GM23338 (cell line): Measurements from ENCODE around the gene LTBP3. TPM values are rescaled to one million over a fixed set of nuclear protein-coding genes. Genes with fewer than 3 reads are reported as not detected.

Source experiments
- ATAC-seq: fragments of 200-7000 bp; cut with Tn5 transposase; 3 replicates; pipeline ENCODE4 v1.9.1; 2020
- DNase-seq: peaks from one replicate; pipeline ENCODE4 v3.0.0-alpha.2; 2015; ENCODE audit warnings: low spot score
- H2AFZ ChIP-seq: fragments of 200-600 bp; sonication (generic); 2 replicates; pipeline ENCODE4 v1.8.0; 2016; ENCODE audit warnings: antibody characterized with exemption, mild to moderate bottlenecking, moderate library complexity
- H3F3A ChIP-seq: fragments of 200-600 bp; sonication (generic); replicated peaks from 2 replicates; pipeline ENCODE4 v1.8.0; 2017; ENCODE audit warnings: antibody characterized with exemption, mixed run types, low read depth
- H3K27ac ChIP-seq: fragments of 200-600 bp; sonication (generic); 2 replicates; pipeline ENCODE4 v1.6.1; 2016; ENCODE audit warnings: low read depth
- H3K27me3 ChIP-seq: fragments of 200-600 bp; sonication (generic); 2 replicates; pipeline ENCODE4 v1.8.0; 2016; ENCODE audit warnings: mild to moderate bottlenecking, mixed run types, moderate library complexity; ENCODE audit not compliant: insufficient read depth
- H3K36me3 ChIP-seq: fragments of 200-600 bp; sonication (generic); 2 replicates; pipeline ENCODE4 v1.8.0; 2016; ENCODE audit warnings: mild to moderate bottlenecking; ENCODE audit not compliant: insufficient read depth
- H3K4me1 ChIP-seq: fragments of 200-600 bp; sonication (generic); 2 replicates; pipeline ENCODE4 v1.8.0; 2016; ENCODE audit warnings: mild to moderate bottlenecking, moderate library complexity; ENCODE audit not compliant: insufficient read depth
- H3K4me2 ChIP-seq: fragments of 200-600 bp; sonication (generic); 2 replicates; pipeline ENCODE4 v1.7.1; 2017; ENCODE audit warnings: mixed run types
- H3K4me3 ChIP-seq: fragments of 200-600 bp; sonication (generic); 2 replicates; pipeline ENCODE4 v1.6.1; 2016; ENCODE audit warnings: mixed run types
- H3K79me2 ChIP-seq: fragments of 200-600 bp; sonication (generic); replicated peaks from 2 replicates; pipeline ENCODE4 v1.8.0; 2017; ENCODE audit warnings: mild to moderate bottlenecking; ENCODE audit not compliant: insufficient read depth
- H3K9me2 ChIP-seq: fragments of 200-600 bp; sonication (generic); 2 replicates; pipeline ENCODE4 v1.8.0; 2017; ENCODE audit not compliant: insufficient read depth
- H4K20me1 ChIP-seq: fragments of 200-600 bp; sonication (generic); replicated peaks from 2 replicates; pipeline ENCODE4 v1.8.0; 2017; ENCODE audit warnings: mild to moderate bottlenecking; ENCODE audit not compliant: insufficient read depth
- H3K27ac Mint-ChIP-seq: 2 replicates; pipeline ENCODE4 v1.8.0; 2020; ENCODE audit warnings: inconsistent platforms, mild to moderate bottlenecking, moderate library complexity, mixed read lengths
- H3K27me3 Mint-ChIP-seq: 3 replicates; pipeline ENCODE4 v1.8.0; 2022; ENCODE audit warnings: low read depth, mild to moderate bottlenecking, moderate library complexity, mixed read lengths, inconsistent platforms; ENCODE audit not compliant: insufficient read depth, poor library complexity
- H3K36me3 Mint-ChIP-seq: 3 replicates; pipeline ENCODE4 v1.8.0; 2021; ENCODE audit warnings: low read depth, mild to moderate bottlenecking, inconsistent platforms, moderate library complexity, mixed read lengths
- H3K4me1 Mint-ChIP-seq: 3 replicates; pipeline ENCODE4 v1.8.0; 2020; ENCODE audit warnings: mild to moderate bottlenecking, inconsistent platforms, mixed read lengths
- H3K4me3 Mint-ChIP-seq: 3 replicates; pipeline ENCODE4 v1.8.0; 2021; ENCODE audit warnings: moderate library complexity, mild to moderate bottlenecking, inconsistent platforms, mixed read lengths
- H3K9me3 Mint-ChIP-seq: 3 replicates; pipeline ENCODE4 v1.8.0; 2020; ENCODE audit warnings: moderate library complexity, mild to moderate bottlenecking, inconsistent platforms, mixed read lengths
- CREB1 ChIP-seq: fragments of 250-450 bp; sonication (Bioruptor Pico); IDR thresholded peaks from 2 replicates; pipeline ENCODE4 v1.5.0; 2020; ENCODE audit warnings: low read depth, mild to moderate bottlenecking, moderate library complexity
- CTCF ChIP-seq, 2 experiments: fragments of 200-600 bp in 1 of 2; sonication (generic) in 1 of 2; conservative IDR thresholded peaks; 2 replicates each; pipeline versions ENCODE4 v1.5.1 to v1.6.1; 2016 to 2017; ENCODE audit warnings: antibody characterized with exemption in 2 of 2, low read depth in 2 of 2, mild to moderate bottlenecking in 2 of 2, moderate library complexity in 1 of 2
- ETS1 ChIP-seq: IDR thresholded peaks from 2 replicates; pipeline ENCODE4 v1.6.1; 2016; ENCODE audit warnings: antibody characterized with exemption
- EZH2 ChIP-seq: fragments of 200-600 bp; sonication (generic); IDR thresholded peaks from one replicate; pipeline ENCODE4 v1.8.0; 2017; ENCODE audit warnings: antibody characterized with exemption, mild to moderate bottlenecking, low read depth; ENCODE audit not compliant: unreplicated experiment
- EZH2phosphoT487 ChIP-seq: fragments of 200-600 bp; sonication (generic); IDR thresholded peaks from one replicate; pipeline ENCODE4 v1.8.1; 2018; ENCODE audit warnings: antibody characterized with exemption; ENCODE audit not compliant: unreplicated experiment
- JUNB ChIP-seq: IDR thresholded peaks from one replicate; pipeline ENCODE4 v1.6.1; 2016; ENCODE audit warnings: antibody characterized with exemption; ENCODE audit not compliant: unreplicated experiment
- NANOG ChIP-seq: IDR thresholded peaks from 2 replicates; pipeline ENCODE4 v1.6.1; 2016; ENCODE audit warnings: antibody characterized with exemption, borderline replicate concordance
- POLR2AphosphoS5 ChIP-seq: IDR thresholded peaks from 2 replicates; pipeline ENCODE4 v1.6.1; 2016; ENCODE audit warnings: antibody characterized with exemption, low read depth
- REST ChIP-seq: IDR thresholded peaks from one replicate; pipeline ENCODE4 v1.6.1; 2018; ENCODE audit warnings: antibody characterized with exemption; ENCODE audit not compliant: unreplicated experiment
- STAT1 ChIP-seq: IDR thresholded peaks from one replicate; pipeline ENCODE4 v1.6.1; 2016; ENCODE audit warnings: antibody characterized with exemption; ENCODE audit not compliant: unreplicated experiment
- ZNF114 ChIP-seq: fragments of 250-450 bp; sonication (Bioruptor Pico); IDR thresholded peaks from 2 replicates; pipeline ENCODE4 v1.5.0; 2020; ENCODE audit warnings: mild to moderate bottlenecking, moderate library complexity
- ZNF331 ChIP-seq: fragments of 250-450 bp; sonication (Bioruptor Pico); IDR thresholded peaks from 2 replicates; pipeline ENCODE4 v1.5.0; 2020; ENCODE audit warnings: low read depth, mild to moderate bottlenecking, moderate library complexity
- polyA plus RNA-seq: library from polyadenylated mRNA; unstranded; fragments of >200 nt; fragmentation: Nextera tagmentation; extraction: Ambion mirVana; gene quantifications from 2 replicates; pipeline ENCODE4 v1.2.1, GENCODE V29; 2016
- total RNA-seq: library from RNA; depleted of rRNA; stranded (reverse); fragments of >200 nt; shearing (Covaris generic); gene quantifications from 2 replicates; pipeline ENCODE4 v1.2.3, GENCODE V29; 2014
- TF ChIP-seq, protein P1 (sequence below): fragments of 250-450 bp; sonication (Bioruptor Pico); IDR thresholded peaks from 2 replicates; pipeline ENCODE4 v1.5.0; 2020; ENCODE audit warnings: mild to moderate bottlenecking, moderate library complexity

Gene LTBP3
- total and polyA plus RNA-seq, 2 experiments from 2014 or later, result 9.5 to 29.2 TPM

GRCh38 chr11:65598258-65598699, 40.1 kb upstream of the LTBP3 start:
- H3K4me1 Mint-ChIP-seq, result peaks cover 1% of the 10 kb centered on the region; the same call in 2 of the 3 replicates
- H3K4me2 ChIP-seq, result no peak overlapping the region
- H3K27ac Mint-ChIP-seq, result no peak overlapping the region
- TF ChIP-seq CREB1 (CRISPR knock-in tag) (no peak), ZNF114 (no peak), EZH2 (no peak), EZH2phosphoT487 (no peak), CTCF (conservative IDR thresholded peaks at IDR 0.05; ENCODE audit: low read depth in 2 of 2) (no peak), JUNB (no peak), POLR2AphosphoS5 (no peak), ZNF331 (CRISPR knock-in tag) (no peak), NANOG (no peak), REST (no peak), ETS1 (no peak), STAT1 (no peak)
- TF ChIP-seq, protein P1, sequence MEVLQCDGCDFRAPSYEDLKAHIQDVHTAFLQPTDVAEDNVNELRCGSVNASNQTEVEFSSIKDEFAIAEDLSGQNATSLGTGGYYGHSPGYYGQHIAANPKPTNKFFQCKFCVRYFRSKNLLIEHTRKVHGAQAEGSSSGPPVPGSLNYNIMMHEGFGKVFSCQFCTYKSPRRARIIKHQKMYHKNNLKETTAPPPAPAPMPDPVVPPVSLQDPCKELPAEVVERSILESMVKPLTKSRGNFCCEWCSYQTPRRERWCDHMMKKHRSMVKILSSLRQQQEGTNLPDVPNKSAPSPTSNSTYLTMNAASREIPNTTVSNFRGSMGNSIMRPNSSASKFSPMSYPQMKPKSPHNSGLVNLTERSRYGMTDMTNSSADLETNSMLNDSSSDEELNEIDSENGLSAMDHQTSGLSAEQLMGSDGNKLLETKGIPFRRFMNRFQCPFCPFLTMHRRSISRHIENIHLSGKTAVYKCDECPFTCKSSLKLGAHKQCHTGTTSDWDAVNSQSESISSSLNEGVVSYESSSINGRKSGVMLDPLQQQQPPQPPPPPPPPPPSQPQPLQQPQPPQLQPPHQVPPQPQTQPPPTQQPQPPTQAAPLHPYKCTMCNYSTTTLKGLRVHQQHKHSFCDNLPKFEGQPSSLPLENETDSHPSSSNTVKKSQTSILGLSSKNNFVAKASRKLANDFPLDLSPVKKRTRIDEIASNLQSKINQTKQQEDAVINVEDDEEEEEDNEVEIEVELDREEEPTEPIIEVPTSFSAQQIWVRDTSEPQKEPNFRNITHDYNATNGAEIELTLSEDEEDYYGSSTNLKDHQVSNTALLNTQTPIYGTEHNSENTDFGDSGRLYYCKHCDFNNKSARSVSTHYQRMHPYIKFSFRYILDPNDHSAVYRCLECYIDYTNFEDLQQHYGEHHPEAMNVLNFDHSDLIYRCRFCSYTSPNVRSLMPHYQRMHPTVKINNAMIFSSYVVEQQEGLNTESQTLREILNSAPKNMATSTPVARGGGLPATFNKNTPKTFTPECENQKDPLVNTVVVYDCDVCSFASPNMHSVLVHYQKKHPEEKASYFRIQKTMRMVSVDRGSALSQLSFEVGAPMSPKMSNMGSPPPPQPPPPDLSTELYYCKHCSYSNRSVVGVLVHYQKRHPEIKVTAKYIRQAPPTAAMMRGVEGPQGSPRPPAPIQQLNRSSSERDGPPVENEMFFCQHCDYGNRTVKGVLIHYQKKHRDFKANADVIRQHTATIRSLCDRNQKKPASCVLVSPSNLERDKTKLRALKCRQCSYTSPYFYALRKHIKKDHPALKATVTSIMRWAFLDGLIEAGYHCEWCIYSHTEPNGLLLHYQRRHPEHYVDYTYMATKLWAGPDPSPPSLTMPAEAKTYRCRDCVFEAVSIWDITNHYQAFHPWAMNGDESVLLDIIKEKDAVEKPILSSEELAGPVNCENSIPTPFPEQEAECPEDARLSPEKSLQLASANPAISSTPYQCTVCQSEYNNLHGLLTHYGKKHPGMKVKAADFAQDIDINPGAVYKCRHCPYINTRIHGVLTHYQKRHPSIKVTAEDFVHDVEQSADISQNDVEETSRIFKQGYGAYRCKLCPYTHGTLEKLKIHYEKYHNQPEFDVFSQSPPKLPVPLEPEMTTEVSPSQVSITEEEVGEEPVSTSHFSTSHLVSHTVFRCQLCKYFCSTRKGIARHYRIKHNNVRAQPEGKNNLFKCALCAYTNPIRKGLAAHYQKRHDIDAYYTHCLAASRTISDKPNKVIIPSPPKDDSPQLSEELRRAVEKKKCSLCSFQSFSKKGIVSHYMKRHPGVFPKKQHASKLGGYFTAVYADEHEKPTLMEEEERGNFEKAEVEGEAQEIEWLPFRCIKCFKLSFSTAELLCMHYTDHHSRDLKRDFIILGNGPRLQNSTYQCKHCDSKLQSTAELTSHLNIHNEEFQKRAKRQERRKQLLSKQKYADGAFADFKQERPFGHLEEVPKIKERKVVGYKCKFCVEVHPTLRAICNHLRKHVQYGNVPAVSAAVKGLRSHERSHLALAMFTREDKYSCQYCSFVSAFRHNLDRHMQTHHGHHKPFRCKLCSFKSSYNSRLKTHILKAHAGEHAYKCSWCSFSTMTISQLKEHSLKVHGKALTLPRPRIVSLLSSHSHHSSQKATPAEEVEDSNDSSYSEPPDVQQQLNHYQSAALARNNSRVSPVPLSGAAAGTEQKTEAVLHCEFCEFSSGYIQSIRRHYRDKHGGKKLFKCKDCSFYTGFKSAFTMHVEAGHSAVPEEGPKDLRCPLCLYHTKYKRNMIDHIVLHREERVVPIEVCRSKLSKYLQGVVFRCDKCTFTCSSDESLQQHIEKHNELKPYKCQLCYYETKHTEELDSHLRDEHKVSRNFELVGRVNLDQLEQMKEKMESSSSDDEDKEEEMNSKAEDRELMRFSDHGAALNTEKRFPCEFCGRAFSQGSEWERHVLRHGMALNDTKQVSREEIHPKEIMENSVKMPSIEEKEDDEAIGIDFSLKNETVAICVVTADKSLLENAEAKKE (CRISPR knock-in tag), result no peak
- H2AFZ ChIP-seq, result no peak overlapping the region
- H3K4me3 ChIP-seq, result no peak overlapping the region
- H3K9me3 Mint-ChIP-seq, result no peaks in the 10 kb centered on the region; the same call in 2 of the 3 replicates
- 0 out of 2 replicates have a peak, but pooled peaks cover 7% of the 10 kb centered on the region for H3F3A ChIP-seq
- no peaks in the 10 kb centered on the region; the same call in 1 of the 2 replicates for H4K20me1 ChIP-seq
- no peaks in the 10 kb centered on the region; the same call in 1 of the 2 replicates for H3K36me3 ChIP-seq
- no peaks in the 10 kb centered on the region for H3K79me2 ChIP-seq
- ATAC-seq (no peak), DNase-seq (no peak)
- peaks cover 8% of the 10 kb centered on the region; the same call in 2 of the 3 replicates for H3K36me3 Mint-ChIP-seq
- H3K27me3 Mint-ChIP-seq, result peaks cover 15% of the 10 kb centered on the region
- H3K9me2 ChIP-seq, result no peaks in the 10 kb centered on the region
- H3K4me1 ChIP-seq, result peaks cover under 1% of the 10 kb centered on the region; the same call in 1 of the 2 replicates
- H3K4me3 Mint-ChIP-seq, result no peak overlapping the region
- H3K27ac ChIP-seq, result no peak overlapping the region
- H3K27me3 ChIP-seq, result peaks cover 13% of the 10 kb centered on the region
